ENCODE results near the gene NAB1.
"Not testable (repeated sequence)": the region's sequence is repeated elsewhere in the genome, so short reads cannot be mapped to it uniquely, and the experiment has no call there.

Gene NAB1, protein sequence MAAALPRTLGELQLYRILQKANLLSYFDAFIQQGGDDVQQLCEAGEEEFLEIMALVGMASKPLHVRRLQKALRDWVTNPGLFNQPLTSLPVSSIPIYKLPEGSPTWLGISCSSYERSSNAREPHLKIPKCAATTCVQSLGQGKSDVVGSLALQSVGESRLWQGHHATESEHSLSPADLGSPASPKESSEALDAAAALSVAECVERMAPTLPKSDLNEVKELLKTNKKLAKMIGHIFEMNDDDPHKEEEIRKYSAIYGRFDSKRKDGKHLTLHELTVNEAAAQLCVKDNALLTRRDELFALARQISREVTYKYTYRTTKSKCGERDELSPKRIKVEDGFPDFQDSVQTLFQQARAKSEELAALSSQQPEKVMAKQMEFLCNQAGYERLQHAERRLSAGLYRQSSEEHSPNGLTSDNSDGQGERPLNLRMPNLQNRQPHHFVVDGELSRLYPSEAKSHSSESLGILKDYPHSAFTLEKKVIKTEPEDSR

DNA sequence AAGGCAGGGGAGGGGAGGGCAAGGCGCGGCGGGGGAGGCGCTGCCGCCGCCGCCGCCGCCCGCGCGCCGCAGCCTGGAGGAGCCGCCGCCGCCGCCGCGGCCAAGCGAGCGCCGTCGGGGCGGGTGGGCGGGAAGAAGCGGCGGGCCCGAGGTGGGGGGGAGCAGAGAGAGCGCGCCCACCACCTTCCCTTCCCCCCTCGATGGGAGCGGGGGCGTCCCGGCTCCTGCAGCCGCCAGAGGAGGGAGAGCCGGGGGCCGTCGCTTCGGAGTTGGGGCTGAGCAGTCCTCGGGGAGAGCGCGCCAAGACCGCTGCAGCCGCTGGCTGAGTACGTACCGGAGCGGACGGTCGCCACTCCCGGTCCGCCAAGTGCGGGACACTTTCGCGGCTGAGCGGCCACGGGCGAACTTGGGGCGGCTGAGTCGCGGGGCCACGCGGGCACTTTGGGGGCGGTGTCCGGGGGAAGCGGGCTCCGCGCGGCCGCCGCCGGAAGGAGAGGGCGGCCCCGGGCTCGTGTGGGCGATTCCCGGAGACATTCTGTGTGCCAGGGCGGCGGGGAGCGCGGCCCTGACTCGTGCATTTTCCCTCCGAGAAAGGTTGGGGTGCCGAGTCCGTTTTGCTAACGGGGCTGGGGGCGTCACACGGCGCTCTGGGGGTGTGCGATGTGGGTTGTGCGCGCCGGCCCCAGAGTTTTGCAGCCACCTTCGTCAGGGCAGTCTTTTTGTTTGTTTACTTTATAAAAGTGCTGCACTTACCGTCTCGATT, at the start of gene NAB1:
TSS of gene NAB1 (plus strand) at position 49 of the 763 bp plus-strand sequence. CDS start 10,094 bp downstream, outside the sequence.
- FAIRE-seq: no peak

- no peak for FAIRE-seq
Observed at GRCh38 chr2:190599546-190600220, 49.2 kb upstream of the NAB1 start.

DNA sequence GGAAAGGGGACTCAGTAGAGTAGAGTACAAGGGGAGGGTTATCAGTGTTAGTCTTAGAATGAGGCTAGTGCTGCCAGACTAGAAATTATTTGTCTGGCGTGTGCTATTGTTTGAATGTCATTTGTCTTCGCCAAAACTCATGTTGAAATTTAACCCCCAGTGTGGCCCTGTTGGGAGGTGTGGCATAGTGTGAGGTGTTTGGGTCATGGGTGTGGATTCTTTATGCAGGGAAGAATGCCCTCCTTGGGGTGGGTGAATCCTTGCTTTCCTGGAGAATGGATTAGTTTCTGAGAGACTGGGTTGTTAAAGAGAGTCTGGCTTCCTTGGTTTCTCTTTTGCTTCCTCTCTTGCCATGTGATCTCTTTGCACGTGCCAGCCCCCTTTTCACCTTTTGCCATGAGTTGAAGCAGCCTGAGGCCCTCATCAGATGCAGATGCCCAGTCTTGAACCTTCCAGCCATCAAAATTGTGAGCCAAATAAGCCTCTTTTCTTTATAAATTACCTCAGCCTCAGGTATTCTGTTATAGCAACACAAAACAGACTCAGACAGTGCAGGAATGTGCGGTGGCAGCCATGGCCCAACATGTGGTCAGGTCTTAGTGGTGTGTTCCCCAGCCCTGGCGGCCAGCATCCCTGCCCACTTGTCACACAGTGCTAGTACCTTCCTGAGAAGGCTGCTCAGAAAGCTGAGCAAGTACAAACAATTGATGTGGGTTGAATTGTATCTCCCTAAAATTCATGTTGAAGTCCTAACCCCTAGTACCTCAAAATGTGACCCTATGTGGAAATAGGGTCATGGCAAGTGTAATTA, 48.4 kb upstream of the NAB1 start:
- no peak for FAIRE-seq

GRCh38 chr2:190603374-190603773, 45.5 kb upstream of the NAB1 start:
- no peak for FAIRE-seq

GRCh38 chr2:190607014-190607597, 41.8 kb upstream of the NAB1 start:
- no peak for FAIRE-seq

DNA sequence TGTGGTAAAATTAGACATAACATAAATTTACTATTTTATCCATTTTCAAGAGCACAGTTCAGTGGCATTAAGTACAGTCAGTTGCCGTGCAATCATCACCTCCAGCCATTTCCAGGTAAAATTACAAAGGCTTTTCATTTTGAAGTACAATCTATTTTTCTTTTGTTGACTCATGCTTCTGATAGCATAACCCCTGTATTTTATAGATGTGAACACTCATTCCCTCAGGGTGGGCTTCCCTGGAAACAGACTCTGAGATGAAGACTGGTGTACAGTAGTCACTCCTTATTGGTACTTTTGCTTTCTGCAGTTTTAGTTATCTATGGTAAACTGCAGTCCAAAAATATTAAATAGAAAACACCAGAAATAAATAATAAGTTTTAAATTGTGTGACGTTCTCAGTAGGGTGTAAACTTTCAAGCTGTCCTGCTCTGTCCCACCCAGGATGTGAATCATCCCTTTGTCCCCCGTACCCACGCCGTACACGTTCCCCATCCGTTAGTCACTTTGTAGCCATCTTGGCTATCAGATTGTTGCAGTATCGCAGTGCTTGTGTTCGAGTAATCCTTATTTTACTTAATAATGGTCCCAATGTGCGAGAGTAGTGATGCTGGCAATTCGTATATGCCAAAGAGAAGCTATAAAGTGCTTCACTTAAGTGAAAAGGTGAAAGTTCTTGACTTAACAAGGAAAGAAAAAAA, 41.1 kb upstream of the NAB1 start:
- no peak for FAIRE-seq

GRCh38 chr2:190608863-190609262, 40.0 kb upstream of the NAB1 start:
- not testable (repeated sequence) for FAIRE-seq

DNA sequence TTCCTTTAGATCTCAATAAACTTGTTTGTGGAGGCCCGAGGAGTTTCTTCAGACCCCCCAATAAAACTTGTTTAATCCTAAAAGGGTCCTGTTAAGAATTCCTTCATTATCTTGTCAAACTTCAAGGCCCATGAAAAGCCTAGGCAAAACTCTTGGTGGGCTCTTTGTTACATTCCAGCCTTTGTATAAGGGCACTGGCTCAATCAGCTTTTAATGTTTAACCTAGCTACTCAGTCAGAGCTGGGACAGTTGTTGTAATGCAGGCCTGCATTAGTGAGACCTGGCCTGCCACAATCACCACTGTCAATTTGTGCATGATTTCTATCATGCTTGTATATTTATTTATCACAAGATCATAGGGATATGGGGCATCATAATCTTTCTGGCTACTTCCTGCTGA, 39.5 kb upstream of the NAB1 start:
- not testable (repeated sequence) for FAIRE-seq

DNA sequence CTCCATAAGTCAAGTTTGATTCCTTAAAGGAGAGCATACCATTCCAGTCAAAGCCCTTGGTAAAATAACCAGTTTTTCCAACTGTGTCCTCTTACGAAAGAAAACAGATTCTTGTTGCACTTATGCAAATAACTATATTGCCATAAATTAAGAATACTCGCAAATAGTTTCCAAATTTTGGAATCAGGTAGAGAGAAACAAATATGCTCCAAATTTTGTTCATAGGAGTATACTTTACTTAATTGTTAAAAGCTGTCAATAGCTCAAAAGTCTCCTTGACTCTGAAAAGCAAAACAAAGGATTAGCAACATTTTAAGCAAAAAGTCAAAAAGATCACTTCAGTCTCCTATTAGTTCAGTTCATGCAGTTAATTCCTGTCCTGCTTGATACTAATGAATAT, 38.4 kb upstream of the NAB1 start:
- not testable (repeated sequence) for FAIRE-seq

DNA sequence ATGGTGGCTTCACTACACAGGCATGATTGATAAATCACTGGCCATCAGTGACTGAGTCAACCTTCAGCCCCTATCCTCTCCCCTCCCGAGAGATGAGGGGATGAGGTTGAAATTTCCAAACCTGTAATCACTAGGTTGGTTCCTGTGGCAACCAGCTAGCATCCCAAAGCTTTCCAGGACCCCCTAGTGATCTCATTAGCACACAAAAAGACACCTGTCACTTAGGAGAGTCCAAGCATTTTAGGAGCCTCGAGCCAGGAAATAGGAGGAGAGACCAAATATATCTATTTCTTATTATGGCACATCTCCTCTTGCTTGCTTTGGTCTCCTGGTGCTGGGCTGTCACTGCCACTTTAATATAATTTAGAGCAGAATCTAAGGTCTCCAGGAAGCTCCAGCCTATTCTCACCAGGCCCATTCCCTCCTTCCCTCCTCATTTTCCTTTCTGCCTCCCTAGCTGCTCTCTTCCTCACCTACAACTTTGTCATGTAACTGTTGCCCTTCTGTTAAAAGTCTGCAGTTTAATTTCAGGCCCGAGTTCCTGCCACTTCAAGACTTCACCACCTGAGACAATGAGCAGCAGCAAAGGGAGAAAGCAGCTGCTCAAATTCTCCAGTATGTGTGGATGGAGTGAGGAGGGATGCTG, 33.2 kb upstream of the NAB1 start:
- no peak for FAIRE-seq

- no peak for FAIRE-seq
Observed at GRCh38 chr2:190618030-190618429, 30.9 kb upstream of the NAB1 start.

- FAIRE-seq: no peak
Observed at GRCh38 chr2:190625691-190626090, 23.2 kb upstream of the NAB1 start.

GRCh38 chr2:190626641-190627210, 22.2 kb upstream of the NAB1 start:
- FAIRE-seq: no peak

DNA sequence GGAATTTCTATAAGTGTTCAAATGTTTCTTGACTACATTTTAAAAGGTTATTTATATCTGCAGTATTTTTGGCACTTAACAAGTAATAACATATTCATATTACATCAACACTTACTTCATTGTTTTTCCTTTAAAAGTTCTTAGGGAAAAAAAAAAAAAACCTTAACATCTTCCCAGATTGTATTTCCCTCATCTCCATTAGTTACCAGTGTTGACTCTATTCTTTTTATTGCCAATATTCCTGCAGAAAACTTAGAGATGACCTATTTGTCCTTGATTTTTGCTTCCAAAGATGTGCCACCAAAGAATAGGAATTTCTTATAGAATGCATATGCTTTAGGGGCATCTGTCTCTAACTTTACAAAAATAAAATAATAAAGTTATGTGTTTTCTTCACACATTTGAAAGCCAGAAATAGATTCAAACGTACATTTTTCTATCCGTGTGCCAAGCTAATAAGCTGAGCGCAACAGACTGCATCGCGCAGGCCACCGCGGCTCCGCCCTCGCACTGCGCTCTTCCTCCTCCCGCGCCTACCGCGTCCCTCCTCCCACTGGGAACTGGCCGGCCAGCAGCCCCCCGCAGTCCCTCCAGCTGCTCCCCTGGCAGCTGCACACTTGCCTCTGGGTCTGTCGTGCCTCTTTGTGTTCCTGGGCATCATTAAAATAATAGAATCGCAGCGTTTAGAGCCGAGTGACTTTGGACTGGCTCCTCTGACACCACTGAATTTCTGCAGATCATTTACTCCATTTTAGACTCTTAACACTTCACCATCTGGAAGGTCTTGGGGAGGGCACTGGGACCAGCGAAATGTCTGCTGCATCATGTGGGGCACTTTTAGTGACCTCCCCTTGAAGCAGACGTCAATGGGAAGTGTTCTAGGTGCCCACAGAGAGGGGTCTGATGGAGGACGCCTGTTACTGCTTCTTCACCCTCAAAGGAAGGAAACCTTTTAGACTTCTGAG, 21.2 kb upstream of the NAB1 start:
- FAIRE-seq: peak; percentile 74

- no peak for FAIRE-seq
Observed at GRCh38 chr2:190628591-190629319, 20.1 kb upstream of the NAB1 start.

- no peak for FAIRE-seq
Observed at GRCh38 chr2:190634381-190634780, 14.5 kb upstream of the NAB1 start.

DNA sequence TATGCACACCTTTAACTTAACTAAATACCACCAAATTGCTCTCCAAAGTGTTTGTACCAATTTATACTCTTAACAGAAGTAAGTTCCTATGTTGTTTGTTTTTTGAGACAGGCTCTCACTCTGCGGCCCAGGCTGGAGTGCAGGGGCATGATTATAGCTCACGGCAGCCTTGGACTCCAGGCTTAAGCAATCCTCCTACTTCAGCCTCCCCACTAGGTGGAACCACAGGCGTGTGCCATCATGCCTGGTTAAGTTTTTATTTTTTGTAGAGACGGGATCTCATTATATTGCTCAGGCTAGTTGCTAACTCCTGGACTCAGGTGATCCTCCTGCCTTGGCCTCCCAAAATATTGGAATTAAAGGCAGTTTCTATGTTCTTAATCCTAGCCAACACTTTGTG, 13.1 kb upstream of the NAB1 start:
- no peak for FAIRE-seq

- FAIRE-seq: no peak
Observed at GRCh38 chr2:190636361-190636760, 12.5 kb upstream of the NAB1 start.

All from colon (tissue), 2 donors.